Left ventricle myocardium inferior (tissue), 1 donor: Measurements from ENCODE around the gene OGFOD3. TPM values are rescaled to one million over a fixed set of nuclear protein-coding genes. Genes with fewer than 3 reads are reported as not detected.
A peak's percentile ranks its signal among the peaks of the same experiment; 100 is the strongest.

ENCODE experiments used
- DNase-seq: peaks from one replicate; pipeline ENCODE4 v3.0.0-alpha.2; 2020
- H3K27ac ChIP-seq: fragments of 200-600 bp; replicated peaks from 2 replicates; pipeline ENCODE4 v1.8.0; 2021
- H3K27me3 ChIP-seq: fragments of 200-600 bp; 2 replicates; pipeline ENCODE4 v1.8.0; 2021; ENCODE audit warnings: low read depth
- H3K36me3 ChIP-seq: fragments of 200-600 bp; 2 replicates; pipeline ENCODE4 v1.8.0; 2021
- H3K4me1 ChIP-seq: fragments of 200-600 bp; 2 replicates; pipeline ENCODE4 v1.8.0; 2021
- H3K4me3 ChIP-seq: fragments of 200-600 bp; 2 replicates; pipeline ENCODE4 v1.8.0; 2021; ENCODE audit warnings: mild to moderate bottlenecking, moderate library complexity
- H3K9me3 ChIP-seq: fragments of 200-600 bp; replicated peaks from 2 replicates; pipeline ENCODE4 v1.8.0; 2021
- CTCF ChIP-seq: fragments of 200-600 bp; IDR thresholded peaks from 2 replicates; pipeline ENCODE4 v1.8.0; 2021; ENCODE audit warnings: antibody characterized with exemption, mild to moderate bottlenecking, borderline replicate concordance
- intact Hi-C: fragments of 100-400 bp; cut with micrococcal nuclease; formaldehyde crosslinking; loops from one replicate; pipeline ENCODE4 v1.11.0; 2022
- total RNA-seq: library from RNA; stranded (reverse); fragmentation: NEBNext Ultra II Directional; extraction: Animal tissue kit (Norgen Biotek cat#: 25700); gene quantifications from one replicate; pipeline ENCODE4 v1.2.1, GENCODE V29; 2021
- donor health status: DM: no; HTN: yes; CAD: no; lungs with severe emphysema.

The OGFOD3 gene
- total RNA-seq, 1 donor from 2014 or later = 28.0 TPM

GRCh38 chr17:82342361-82343079, 75.9 kb downstream of the OGFOD3 start:
- intact Hi-C loops = no loop called here
- no peak for DNase-seq

GRCh38 chr17:82339634-82340580, 78.5 kb downstream of the OGFOD3 start:
- Histone ChIP-seq H3K27ac (no peak overlapping the region), H3K4me3 (peak overlapping the region; percentile 57), H3K9me3 (no peaks in the 10 kb centered on the region), H3K4me1 (peaks cover 26% of the 10 kb centered on the region), H3K27me3 (peaks cover 12% of the 10 kb centered on the region), H3K36me3 (no peaks in the 10 kb centered on the region)
- TF ChIP-seq CTCF = no peak
- intact Hi-C loops = no loop called here
- no peak for DNase-seq

More at GRCh38 chr17:82342361-82343079, 75.9 kb downstream of the OGFOD3 start:
- H3K27ac ChIP-seq = no peak overlapping the region
- H3K27me3 ChIP-seq = peaks cover 15% of the 10 kb centered on the region
- H3K4me1 ChIP-seq = peaks cover 13% of the 10 kb centered on the region
- H3K4me3 ChIP-seq = no peak overlapping the region
- H3K9me3 ChIP-seq = no peaks in the 10 kb centered on the region
- TF ChIP-seq CTCF = no peak
- no peaks in the 10 kb centered on the region for H3K36me3 ChIP-seq

Other genes starting within 250 kb of the OGFOD3 start
- 8.1 TPM for gene CCDC57, start 205.7 kb downstream of the OGFOD3 start, total RNA-seq
- 8.5 TPM for gene SLC16A3, start 189.5 kb downstream of the OGFOD3 start, total RNA-seq
- gene CSNK1D, start 144.9 kb downstream of the OGFOD3 start, total RNA-seq = 61.8 TPM
- gene CD7, start 101.0 kb downstream of the OGFOD3 start, total RNA-seq = 0.47 TPM
- gene SECTM1, start 84.8 kb downstream of the OGFOD3 start, total RNA-seq = 3.9 TPM
- gene TEX19, start 59.3 kb downstream of the OGFOD3 start, total RNA-seq = not detected
- gene UTS2R, start 46.8 kb downstream of the OGFOD3 start, total RNA-seq = 1.4 TPM
- 14.1 TPM for gene HEXD, start 239 bp downstream of the OGFOD3 start, total RNA-seq
- 23.8 TPM for gene CYBC1, start 32.2 kb upstream of the OGFOD3 start, total RNA-seq
- 69.2 TPM for gene NARF, start 40.2 kb upstream of the OGFOD3 start, total RNA-seq
- 41.6 TPM for gene FOXK2, start 101.1 kb upstream of the OGFOD3 start, total RNA-seq
- gene WDR45B, start 229.9 kb upstream of the OGFOD3 start, total RNA-seq = 41.4 TPM